Testis (tissue), 3 donors: Measurements from ENCODE around the gene SEMA3D. TPM values are rescaled to one million over a fixed set of nuclear protein-coding genes. Genes with fewer than 3 reads are reported as not detected.

ENCODE experiments used
- DNase-seq: peaks from one replicate; pipeline ENCODE4 v3.0.0-alpha.2; 2019
- H3K27ac ChIP-seq, 2 donors: fragments of 200-600 bp; sonication (generic); one replicate each; pipeline ENCODE4 v1.5.1; 2019
- H3K27me3 ChIP-seq: fragments of 200-600 bp; sonication (generic); one replicate; pipeline ENCODE4 v1.5.1; 2019
- H3K36me3 ChIP-seq: fragments of 200-600 bp; sonication (generic); one replicate; pipeline ENCODE4 v1.5.1; 2017; ENCODE audit warnings: low read depth; ENCODE audit errors: missing control alignments
- H3K4me1 ChIP-seq: fragments of 200-600 bp; sonication (generic); one replicate; pipeline ENCODE4 v1.5.1; 2019
- H3K4me3 ChIP-seq, 2 donors: fragments of 200-600 bp; sonication (generic); one replicate each; pipeline ENCODE4 v1.5.1; 2017 to 2019
- H3K9me3 ChIP-seq: fragments of 200-600 bp; sonication (generic); one replicate; pipeline ENCODE4 v1.5.1; 2017
- CTCF ChIP-seq, 3 experiments: fragments of 450-650 bp in 2 of 3; fragments of 200-600 bp in 1 of 3; sonication (generic) in 1 of 3; IDR thresholded peaks; one replicate each; pipeline ENCODE4 v1.5.1; 2016 to 2019; ENCODE audit warnings: antibody characterized with exemption in 3 of 3, mild to moderate bottlenecking in 2 of 3, moderate library complexity in 1 of 3
- POLR2A ChIP-seq: fragments of 450-650 bp; IDR thresholded peaks from one replicate; pipeline ENCODE4 v1.6.1; 2017; ENCODE audit warnings: antibody characterized with exemption, mild to moderate bottlenecking, moderate library complexity
- WGBS, 2 donors: methylation state at CpG; one replicate each; pipeline ENCODE4 v1.1.5; 2018; 5-methylcytosine and 5-hydroxymethylcytosine counted together
- intact Hi-C: fragments of 100-400 bp; cut with DNase I; formaldehyde crosslinking; loops from one replicate; pipeline ENCODE4 v1.15.1; 2023; ENCODE audit warnings: low total_unique reads
- polyA plus RNA-seq: library from polyadenylated mRNA; stranded (reverse); fragments of 350-450 nt; fragmentation: Illumina TruSeq; extraction: RNeasy Lipid Tissue Mini Kit (QIAGEN cat#74804); gene quantifications from one replicate; pipeline ENCODE4 v1.2.3, GENCODE V29; 2014; ENCODE audit warnings: low read depth, low replicate concordance; ENCODE audit not compliant: insufficient read depth
- total RNA-seq, 2 donors: library from RNA; depleted of rRNA; stranded (reverse); fragments of >200 nt; gene quantifications; one replicate each; pipeline ENCODE4 v1.2.3, GENCODE V29; 2016

Gene SEMA3D
- total and polyA plus RNA-seq, 3 donors from 2014 or later: 7.3 to 11.5 (median 7.5) TPM

GRCh38 chr7:85061456-85061855, 125.4 kb downstream of the SEMA3D start:
- Histone ChIP-seq H3K4me3 (no peak overlapping the region), H3K27ac (no peak overlapping the region), H3K27me3 (no peaks in the 10 kb centered on the region), H3K36me3 (no peaks in the 10 kb centered on the region), H3K9me3 (no peaks in the 10 kb centered on the region), H3K4me1 (no peaks in the 10 kb centered on the region)
- intact Hi-C loops: no loop called here
- no peak for TF ChIP-seq CTCF (IDR thresholded peaks at IDR 0.05)
- 76 to 84% methylated on average over 2 of the region's 2 CpGs for WGBS, 2 donors
- DNase-seq: no peak

GRCh38 chr7:85060696-85061095, 126.2 kb downstream of the SEMA3D start:
- WGBS, 2 donors: 90 to 100% methylated on average over 2 of the region's 2 CpGs
- TF ChIP-seq CTCF (IDR thresholded peaks at IDR 0.05) (no peak), POLR2A (no peak)
- H3K4me3 ChIP-seq: no peak overlapping the region
- no peaks in the 10 kb centered on the region for H3K9me3 ChIP-seq
- intact Hi-C loops: no loop called here
- no peak overlapping the region for H3K27ac ChIP-seq
- no peaks in the 10 kb centered on the region for H3K27me3 ChIP-seq
- DNase-seq: no peak
- H3K4me1 ChIP-seq: no peaks in the 10 kb centered on the region
- H3K36me3 ChIP-seq: no peaks in the 10 kb centered on the region

- intact Hi-C loops: no loop called here
- no peak for DNase-seq
- TF ChIP-seq CTCF (IDR thresholded peaks at IDR 0.05): no peak
- TF ChIP-seq POLR2A: no peak
- Histone ChIP-seq H3K4me3 (no peak overlapping the region), H3K4me1 (no peaks in the 10 kb centered on the region), H3K27me3 (no peaks in the 10 kb centered on the region), H3K27ac (no peak overlapping the region), H3K9me3 (no peaks in the 10 kb centered on the region), H3K36me3 (no peaks in the 10 kb centered on the region)
- WGBS, 2 donors: 87 to 89% methylated on average over 2 of the region's 2 CpGs
These were observed 130.9 kb downstream of the SEMA3D start for GRCh38 chr7:85055906-85056305.

- no peak for TF ChIP-seq POLR2A
- no peak for TF ChIP-seq CTCF (IDR thresholded peaks at IDR 0.05)
- DNase-seq: no peak
- no peak overlapping the region for H3K4me3 ChIP-seq
- no peaks in the 10 kb centered on the region for H3K27me3 ChIP-seq
- intact Hi-C loops: no loop called here
- no peaks in the 10 kb centered on the region for H3K9me3 ChIP-seq
- no peaks in the 10 kb centered on the region for H3K4me1 ChIP-seq
- H3K36me3 ChIP-seq: no peaks in the 10 kb centered on the region
- WGBS, 2 donors: 92 to 95% methylated on average over 2 of the region's 2 CpGs
- no peak overlapping the region for H3K27ac ChIP-seq
These were observed 131.7 kb downstream of the SEMA3D start for GRCh38 chr7:85055196-85055595.

GRCh38 chr7:85054306-85054705, 132.6 kb downstream of the SEMA3D start:
- no peaks in the 10 kb centered on the region for H3K36me3 ChIP-seq
- no peak overlapping the region for H3K4me3 ChIP-seq
- H3K27ac ChIP-seq: no peak overlapping the region
- H3K27me3 ChIP-seq: no peaks in the 10 kb centered on the region
- H3K4me1 ChIP-seq: no peaks in the 10 kb centered on the region
- DNase-seq: no peak
- TF ChIP-seq POLR2A (no peak), CTCF (IDR thresholded peaks at IDR 0.05) (no peak)
- intact Hi-C loops: no loop called here
- H3K9me3 ChIP-seq: no peaks in the 10 kb centered on the region
